ENCODE data around the gene SMIM27.

GRCh38 chr9:32574858-32575257 is 22.7 kb downstream of the SMIM27 start:
- TF ChIP-seq RAD21 (IDR thresholded peaks at IDR 0.05; ENCODE audit: low read length) (no peak), CTCF (conservative IDR thresholded peaks at IDR 0.05; ENCODE audit: low read depth, low read length) (no peak), ELK1 (IDR thresholded peaks at IDR 0.05; ENCODE audit: borderline replicate concordance, low read depth, low read length) (no peak), SMC3 (IDR thresholded peaks at IDR 0.05; ENCODE audit: low read depth, low read length) (no peak), POLR2A (IDR thresholded peaks at IDR 0.05; ENCODE audit: low read depth, low read length) (no peak), CHD1 (IDR thresholded peaks at IDR 0.05; ENCODE audit: low read depth, low read length) (no peak), MXI1 (IDR thresholded peaks at IDR 0.05; ENCODE audit: borderline replicate concordance, low read depth, low read length) (no peak), FOS (IDR thresholded peaks at IDR 0.05; ENCODE audit: low read depth, low read length) (no peak), MAZ (IDR thresholded peaks at IDR 0.05; ENCODE audit: borderline replicate concordance, low read depth, low read length) (no peak), NFE2L2 (IDR thresholded peaks at IDR 0.05; ENCODE audit: low read depth, low read length) (no peak), BHLHE40 (IDR thresholded peaks at IDR 0.05; ENCODE audit: low read depth, low read length) (no peak), USF2 (IDR thresholded peaks at IDR 0.05; ENCODE audit: low read depth, low read length) (no peak)

All from IMR-90 (cell line).